Fibroblast of lung (primary cell): ENCODE data around the gene AGBL1. TPM values are rescaled to one million over a fixed set of nuclear protein-coding genes. Genes with fewer than 3 reads are reported as not detected.

Experiments
- DNase-seq, 2 donors: peaks; one replicate each; pipeline versions ENCODE4 v3.0.0 to v3.0.0-alpha.2; 2010; ENCODE audit warnings: low read depth in 2 of 2
- H2AFZ ChIP-seq: 2 replicates; pipeline ENCODE4 v1.5.1; 2012; ENCODE audit warnings: low read length, control low read depth, inconsistent platforms
- H3K27ac ChIP-seq: 2 replicates; pipeline ENCODE4 v1.5.1; 2011; ENCODE audit warnings: low read length, control low read depth; ENCODE audit not compliant: insufficient read depth
- H3K27me3 ChIP-seq: 2 replicates; pipeline ENCODE4 v1.5.1; 2011; ENCODE audit warnings: mild to moderate bottlenecking, low read length; ENCODE audit not compliant: control insufficient read depth, insufficient read depth
- H3K36me3 ChIP-seq: 2 replicates; pipeline ENCODE4 v1.5.1; 2011; ENCODE audit warnings: low read length; ENCODE audit not compliant: control insufficient read depth, insufficient read depth
- H3K4me1 ChIP-seq: 2 replicates; pipeline ENCODE4 v1.5.1; 2011; ENCODE audit warnings: low read length; ENCODE audit not compliant: control insufficient read depth, insufficient read depth; ENCODE audit errors: extremely low read depth
- H3K4me2 ChIP-seq: 2 replicates; pipeline ENCODE4 v1.5.1; 2011; ENCODE audit warnings: low read length, control low read depth; ENCODE audit not compliant: insufficient read depth; ENCODE audit errors: extremely low read depth
- H3K4me3 ChIP-seq, 4 experiments: fragments of 200-600 bp in 1 of 4; sonication (generic) in 1 of 4; replicated peaks in 1 of 4; 2 replicates each; pipeline ENCODE4 v1.5.1; 2011 to 2016; ENCODE audit warnings: low read length in 4 of 4, low read depth in 3 of 4, mild to moderate bottlenecking in 3 of 4, control low read depth in 2 of 4, inconsistent platforms in 1 of 4, mixed read lengths in 1 of 4; ENCODE audit not compliant: insufficient read depth in 1 of 4; ENCODE audit errors: control extremely low read depth in 1 of 4
- H3K79me2 ChIP-seq: 2 replicates; pipeline ENCODE4 v1.5.1; 2012; ENCODE audit warnings: mild to moderate bottlenecking, low read length, inconsistent platforms; ENCODE audit not compliant: control insufficient read depth, insufficient read depth
- H3K9ac ChIP-seq: 2 replicates; pipeline ENCODE4 v1.5.1; 2011; ENCODE audit warnings: mild to moderate bottlenecking, low read length, control low read depth; ENCODE audit not compliant: insufficient read depth
- H3K9me3 ChIP-seq: 2 replicates; pipeline ENCODE4 v1.5.1; 2012; ENCODE audit warnings: low read depth, low read length; ENCODE audit not compliant: control insufficient read depth, insufficient read depth
- H4K20me1 ChIP-seq: 2 replicates; pipeline ENCODE4 v1.5.1; 2011; ENCODE audit warnings: low read length; ENCODE audit not compliant: control insufficient read depth, insufficient read depth; ENCODE audit errors: extremely low read depth
- EZH2 ChIP-seq: IDR thresholded peaks from 2 replicates; pipeline ENCODE4 v1.5.1; 2012; ENCODE audit warnings: low read length, control low read depth, mild to moderate bottlenecking; ENCODE audit errors: missing control alignments
- polyA plus RNA-seq, 2 donors: library from polyadenylated mRNA; depleted of rRNA in 1 of 2; stranded (reverse) in 1 of 2; unstranded in 1 of 2; fragments of >200 nt; gene quantifications; 2 replicates each; pipeline ENCODE4 v1.2.1, GENCODE V29; 2011 to 2012; ENCODE audit warnings: missing spikeins in 1 of 2
- total RNA-seq: library from RNA; depleted of rRNA; stranded (reverse); fragments of >200 nt; gene quantifications from 2 replicates; pipeline ENCODE4 v1.2.1, GENCODE V29; 2014
- TF ChIP-seq, protein P1 (sequence below), 2 donors: IDR thresholded peaks in 1 of 2; conservative IDR thresholded peaks in 1 of 2; 1 replicate in 1 of 2; 2 replicates in 1 of 2; pipeline ENCODE4 v1.5.1; 2011 to 2012; ENCODE audit warnings: low read length in 2 of 2, control low read depth in 1 of 2, inconsistent platforms in 1 of 2, low read depth in 1 of 2, mild to moderate bottlenecking in 1 of 2

The AGBL1 gene
- total and polyA plus RNA-seq, 2 donors (not counting 1 experiment from before 2014, with no cell fraction given): not detected

DNA sequence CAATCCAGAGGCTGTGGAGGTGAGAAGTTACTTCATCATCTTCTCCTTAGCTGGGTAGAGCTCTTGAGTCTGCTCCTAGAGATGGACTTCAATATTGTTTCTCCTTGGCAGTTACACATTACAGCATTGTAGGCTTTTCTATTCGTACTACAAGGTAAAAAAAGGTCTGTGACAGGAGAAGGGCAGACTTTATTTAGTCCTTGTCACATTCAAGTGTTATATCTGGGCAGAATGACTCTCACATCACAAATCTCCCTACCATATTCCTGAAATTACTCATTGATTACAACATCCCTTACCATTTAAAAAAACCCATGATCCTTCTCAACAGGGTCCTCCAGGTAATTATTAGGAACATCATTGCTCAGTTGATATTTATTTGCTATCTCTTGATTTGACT lies 75.0 kb downstream of the AGBL1 start:
- TF ChIP-seq, protein P1, sequence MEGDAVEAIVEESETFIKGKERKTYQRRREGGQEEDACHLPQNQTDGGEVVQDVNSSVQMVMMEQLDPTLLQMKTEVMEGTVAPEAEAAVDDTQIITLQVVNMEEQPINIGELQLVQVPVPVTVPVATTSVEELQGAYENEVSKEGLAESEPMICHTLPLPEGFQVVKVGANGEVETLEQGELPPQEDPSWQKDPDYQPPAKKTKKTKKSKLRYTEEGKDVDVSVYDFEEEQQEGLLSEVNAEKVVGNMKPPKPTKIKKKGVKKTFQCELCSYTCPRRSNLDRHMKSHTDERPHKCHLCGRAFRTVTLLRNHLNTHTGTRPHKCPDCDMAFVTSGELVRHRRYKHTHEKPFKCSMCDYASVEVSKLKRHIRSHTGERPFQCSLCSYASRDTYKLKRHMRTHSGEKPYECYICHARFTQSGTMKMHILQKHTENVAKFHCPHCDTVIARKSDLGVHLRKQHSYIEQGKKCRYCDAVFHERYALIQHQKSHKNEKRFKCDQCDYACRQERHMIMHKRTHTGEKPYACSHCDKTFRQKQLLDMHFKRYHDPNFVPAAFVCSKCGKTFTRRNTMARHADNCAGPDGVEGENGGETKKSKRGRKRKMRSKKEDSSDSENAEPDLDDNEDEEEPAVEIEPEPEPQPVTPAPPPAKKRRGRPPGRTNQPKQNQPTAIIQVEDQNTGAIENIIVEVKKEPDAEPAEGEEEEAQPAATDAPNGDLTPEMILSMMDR (conservative IDR thresholded peaks at IDR 0.05 in 1 of 2, IDR thresholded peaks at IDR 0.05 in 1 of 2; ENCODE audit: low read depth in 1 of 2, low read length in 2 of 2): no peak
- no peak for TF ChIP-seq EZH2
- Histone ChIP-seq H3K4me1 (no peaks in the 10 kb centered on the region), H3K9me3 (no peaks in the 10 kb centered on the region), H3K9ac (no peak overlapping the region), H3K79me2 (no peaks in the 10 kb centered on the region), H3K4me2 (no peak overlapping the region), H3K4me3 (no peak overlapping the region), H2AFZ (no peak overlapping the region), H4K20me1 (no peaks in the 10 kb centered on the region), H3K36me3 (no peaks in the 10 kb centered on the region), H3K27me3 (no peaks in the 10 kb centered on the region), H3K27ac (no peak overlapping the region)
- no peak for DNase-seq

DNA sequence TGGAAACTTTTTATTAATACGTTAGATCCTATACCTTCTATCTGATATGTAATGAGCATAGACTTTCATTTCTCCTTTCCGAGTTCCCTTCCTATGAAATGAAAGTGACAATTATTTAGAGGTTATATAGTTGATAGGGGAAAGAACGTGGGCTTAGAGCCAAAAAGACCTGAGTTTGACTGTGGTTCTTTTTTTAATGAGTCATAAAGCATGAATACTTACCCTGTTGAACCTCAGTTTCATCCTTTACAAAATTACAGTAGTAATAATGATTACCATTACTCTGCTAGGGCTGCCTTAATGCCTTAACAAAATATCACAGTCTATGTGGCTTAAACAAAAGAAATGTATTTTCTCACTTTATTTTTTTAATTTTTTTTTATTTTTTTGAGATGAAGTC lies 75.9 kb downstream of the AGBL1 start:
- H4K20me1 ChIP-seq: no peaks in the 10 kb centered on the region
- TF ChIP-seq, protein P1 (conservative IDR thresholded peaks at IDR 0.05 in 1 of 2, IDR thresholded peaks at IDR 0.05 in 1 of 2; ENCODE audit: low read depth in 1 of 2, low read length in 2 of 2): no peak
- no peak for TF ChIP-seq EZH2
- no peaks in the 10 kb centered on the region for H3K27me3 ChIP-seq
- H3K4me1 ChIP-seq: no peaks in the 10 kb centered on the region
- H3K4me2 ChIP-seq: no peak overlapping the region
- H3K4me3 ChIP-seq: no peak overlapping the region
- no peaks in the 10 kb centered on the region for H3K79me2 ChIP-seq
- H3K9me3 ChIP-seq: no peaks in the 10 kb centered on the region
- H3K36me3 ChIP-seq: no peaks in the 10 kb centered on the region
- DNase-seq: peak in 1 of 2 donors; percentile 18
- no peak overlapping the region for H3K27ac ChIP-seq
- H2AFZ ChIP-seq: no peak overlapping the region
- H3K9ac ChIP-seq: no peak overlapping the region

DNA sequence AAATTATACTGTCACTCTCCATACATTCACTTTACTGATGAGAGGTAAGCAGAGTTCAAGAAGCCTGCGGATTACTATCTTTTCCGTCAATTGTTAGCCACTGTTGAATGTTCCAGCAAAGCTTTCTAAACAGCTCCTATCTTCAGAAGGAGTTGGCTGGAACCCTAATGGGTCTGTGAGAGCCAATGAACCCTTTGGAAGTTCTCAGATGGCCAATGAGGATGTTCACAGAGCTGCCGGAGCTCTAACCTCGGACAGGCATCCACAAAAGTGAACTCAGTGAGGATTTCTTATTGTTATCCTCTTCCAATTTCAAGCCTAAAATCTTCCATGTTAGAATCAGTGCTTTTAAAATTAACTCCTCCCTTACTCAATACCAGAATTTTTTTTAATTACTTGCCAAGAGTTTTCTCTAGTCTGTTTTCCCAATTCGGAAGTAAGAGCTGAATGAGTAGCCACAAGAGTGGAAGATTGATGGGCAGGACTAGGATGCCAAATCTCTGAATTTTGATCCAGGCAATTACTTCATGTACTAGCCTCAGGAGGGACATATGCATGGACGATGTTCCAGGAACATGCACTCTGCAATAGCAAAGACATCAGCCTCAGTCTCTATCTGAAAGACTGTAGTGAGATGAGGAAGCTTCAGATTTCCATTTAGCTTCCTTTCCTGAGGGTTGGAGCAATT lies 78.1 kb downstream of the AGBL1 start:
- Histone ChIP-seq H3K9me3 (no peaks in the 10 kb centered on the region), H3K27me3 (no peaks in the 10 kb centered on the region), H4K20me1 (no peaks in the 10 kb centered on the region), H3K36me3 (no peaks in the 10 kb centered on the region), H3K79me2 (no peaks in the 10 kb centered on the region), H3K4me1 (no peaks in the 10 kb centered on the region), H3K4me2 (no peak overlapping the region), H2AFZ (no peak overlapping the region), H3K27ac (no peak overlapping the region), H3K9ac (no peak overlapping the region), H3K4me3 (no peak overlapping the region)
- DNase-seq: no peak
- TF ChIP-seq EZH2: no peak
- TF ChIP-seq, protein P1 (conservative IDR thresholded peaks at IDR 0.05 in 1 of 2, IDR thresholded peaks at IDR 0.05 in 1 of 2; ENCODE audit: low read depth in 1 of 2, low read length in 2 of 2): no peak
